ENCODE data around the gene ETS2. TPM values are rescaled to one million over a fixed set of nuclear protein-coding genes. Genes with fewer than 3 reads are reported as not detected.
A peak's percentile ranks its signal among the peaks of the same experiment; 100 is the strongest.
"Not testable (repeated sequence)": the region's sequence is repeated elsewhere in the genome, so short reads cannot be mapped to it uniquely, and the experiment has no call there.

Gene ETS2
- polyA plus RNA-seq, 1 donor, result 140 TPM

GRCh38 chr21:38837806-38838461, 32.2 kb downstream of the ETS2 start:
- H3K4me3 ChIP-seq (ENCODE audit: low read length), result no peak overlapping the region
- no CpG with 5 or more reads among the region's 5 CpGs for WGBS (ENCODE audit: insufficient coverage, low lambda C conversion rate)
- peaks cover 4% of the 10 kb centered on the region for H3K4me1 ChIP-seq (ENCODE audit: control insufficient read depth, insufficient read depth, low read length)
- no peaks in the 10 kb centered on the region for H3K36me3 ChIP-seq (ENCODE audit: control insufficient read depth, insufficient read depth, low read length)
- no peaks in the 10 kb centered on the region for H3K9me3 ChIP-seq (ENCODE audit: control insufficient read depth, low read depth, low read length)
- no peaks in the 10 kb centered on the region for H3K27me3 ChIP-seq (ENCODE audit: control insufficient read depth, insufficient read depth, low read length)
- no peak for DNase-seq
- no peak overlapping the region for H3K27ac ChIP-seq (ENCODE audit: low read length)

- Histone ChIP-seq H3K9me3 (ENCODE audit: control insufficient read depth, low read depth, low read length) (no peaks in the 10 kb centered on the region), H3K27me3 (ENCODE audit: control insufficient read depth, insufficient read depth, low read length) (no peaks in the 10 kb centered on the region), H3K4me1 (ENCODE audit: control insufficient read depth, insufficient read depth, low read length) (peaks cover 4% of the 10 kb centered on the region), H3K27ac (ENCODE audit: low read length) (peak overlapping the region; percentile 54), H3K36me3 (ENCODE audit: control insufficient read depth, insufficient read depth, low read length) (no peaks in the 10 kb centered on the region), H3K4me3 (ENCODE audit: low read length) (no peak overlapping the region)
- 100% methylated on average over 1 of the region's 12 CpGs for WGBS (ENCODE audit: insufficient coverage, low lambda C conversion rate)
- no peak for DNase-seq
Measured at GRCh38 chr21:38838598-38839327, 33.0 kb downstream of the ETS2 start.

DNA sequence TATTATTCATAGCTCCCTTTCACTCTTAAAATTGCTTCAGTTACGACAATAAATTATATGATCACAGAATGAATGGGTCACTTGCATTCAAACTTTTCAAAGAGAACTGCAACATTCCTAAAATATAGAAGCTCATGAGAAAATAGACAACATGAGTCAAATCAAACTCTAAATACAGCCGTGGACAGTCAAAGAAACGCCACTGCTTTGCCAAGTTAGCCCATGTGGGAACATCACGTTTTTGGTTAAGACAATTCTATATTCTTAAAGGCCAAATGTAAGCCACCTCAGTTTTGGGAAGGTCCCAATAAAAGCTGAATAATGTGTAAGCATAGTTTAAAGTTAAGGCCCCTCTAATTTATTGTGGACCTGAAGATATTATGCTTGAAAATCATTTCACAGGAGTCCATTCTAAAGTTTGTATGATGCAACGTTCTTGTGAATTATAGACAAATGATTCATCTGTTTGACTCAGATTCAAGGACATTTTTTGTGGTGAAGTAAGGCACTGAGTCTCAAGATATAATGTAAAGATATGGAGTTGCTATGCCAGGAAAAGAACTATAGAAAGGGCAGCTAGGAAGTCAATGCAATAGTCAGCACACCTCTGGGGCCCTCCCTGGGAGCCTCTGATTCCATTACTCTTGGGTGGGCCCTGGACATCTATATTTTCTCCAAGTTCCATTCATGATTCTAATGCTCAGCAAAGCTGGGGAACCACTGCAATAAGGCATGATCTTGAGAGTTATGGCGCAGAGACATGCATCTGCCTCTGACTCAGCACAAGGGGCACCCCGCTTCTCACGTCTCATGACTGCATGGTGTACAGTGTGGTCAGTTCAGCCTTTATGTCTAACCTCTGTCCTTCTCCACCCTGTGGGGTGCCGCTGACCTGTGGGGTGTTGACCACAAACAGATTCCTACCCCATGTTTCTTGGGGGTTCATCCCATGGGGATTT, 33.9 kb downstream of the ETS2 start:
- H3K4me1 ChIP-seq (ENCODE audit: control insufficient read depth, insufficient read depth, low read length), result peaks cover 4% of the 10 kb centered on the region
- WGBS (ENCODE audit: insufficient coverage, low lambda C conversion rate), result 83% methylated on average over 1 of the region's 9 CpGs
- H3K36me3 ChIP-seq (ENCODE audit: control insufficient read depth, insufficient read depth, low read length), result no peaks in the 10 kb centered on the region
- DNase-seq, result peak in 1 of 2 donors; percentile 33
- no peaks in the 10 kb centered on the region for H3K27me3 ChIP-seq (ENCODE audit: control insufficient read depth, insufficient read depth, low read length)
- peak overlapping the region; percentile 54 for H3K27ac ChIP-seq (ENCODE audit: low read length)
- H3K4me3 ChIP-seq (ENCODE audit: low read length), result no peak overlapping the region
- H3K9me3 ChIP-seq (ENCODE audit: control insufficient read depth, low read depth, low read length), result no peaks in the 10 kb centered on the region

DNA sequence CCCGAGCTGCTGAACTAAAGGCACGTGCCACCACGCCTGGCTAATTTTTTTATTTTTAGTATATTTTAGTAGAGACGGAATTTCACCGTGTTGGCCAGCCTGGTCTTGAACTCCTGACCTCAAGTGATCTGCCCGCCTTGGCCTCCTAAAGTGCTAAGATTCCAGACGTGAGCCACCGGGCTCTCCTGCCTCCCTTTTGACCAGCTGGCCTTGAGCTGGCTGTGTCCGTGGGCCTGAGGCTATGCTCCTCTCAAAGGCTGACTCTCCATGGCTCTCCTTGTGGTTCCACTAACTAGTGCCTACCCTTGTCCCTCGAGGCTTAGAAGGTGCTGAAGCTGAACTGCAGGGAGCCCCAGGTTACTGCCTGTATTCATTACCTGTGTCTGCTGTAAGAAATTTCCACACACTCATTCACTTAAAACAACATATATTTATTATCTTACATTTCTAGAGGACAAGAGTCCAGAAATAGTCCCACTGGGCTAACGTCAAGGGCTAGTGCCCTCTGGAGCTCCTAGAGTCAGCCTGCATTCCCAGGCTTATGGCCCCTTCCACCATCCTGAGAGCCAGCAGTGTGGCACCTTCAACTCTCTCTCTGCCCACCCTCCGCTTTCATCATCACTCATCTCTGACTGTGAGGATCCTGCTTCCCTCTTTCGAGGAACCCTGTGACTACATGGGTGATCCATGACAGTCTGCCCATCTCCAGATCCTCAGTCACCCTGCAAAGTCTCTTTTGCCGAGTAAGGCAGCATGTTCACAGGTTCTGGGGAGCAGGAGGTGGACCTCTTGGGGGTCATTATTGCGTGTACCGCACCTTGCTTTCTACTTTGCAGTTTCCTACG, 34.9 kb downstream of the ETS2 start:
- H3K36me3 ChIP-seq (ENCODE audit: control insufficient read depth, insufficient read depth, low read length), result no peaks in the 10 kb centered on the region
- H3K27ac ChIP-seq (ENCODE audit: low read length), result no peak overlapping the region
- no peaks in the 10 kb centered on the region for H3K9me3 ChIP-seq (ENCODE audit: control insufficient read depth, low read depth, low read length)
- no peak for DNase-seq
- H3K4me3 ChIP-seq (ENCODE audit: low read length), result no peak overlapping the region
- no peaks in the 10 kb centered on the region for H3K27me3 ChIP-seq (ENCODE audit: control insufficient read depth, insufficient read depth, low read length)
- peaks cover 4% of the 10 kb centered on the region for H3K4me1 ChIP-seq (ENCODE audit: control insufficient read depth, insufficient read depth, low read length)
- 90% methylated on average over 2 of the region's 17 CpGs for WGBS (ENCODE audit: insufficient coverage, low lambda C conversion rate)

GRCh38 chr21:38841472-38841871, 35.7 kb downstream of the ETS2 start:
- WGBS (ENCODE audit: insufficient coverage, low lambda C conversion rate), result no CpG with 5 or more reads among the region's 2 CpGs
- no peak for DNase-seq
- H3K36me3 ChIP-seq (ENCODE audit: control insufficient read depth, insufficient read depth, low read length), result no peaks in the 10 kb centered on the region

GRCh38 chr21:38842079-38842478, 36.4 kb downstream of the ETS2 start:
- Histone ChIP-seq H3K36me3 (ENCODE audit: control insufficient read depth, insufficient read depth, low read length) (no peaks in the 10 kb centered on the region), H3K27ac (ENCODE audit: low read length) (no peak overlapping the region), H3K9me3 (ENCODE audit: control insufficient read depth, low read depth, low read length) (no peaks in the 10 kb centered on the region), H3K27me3 (ENCODE audit: control insufficient read depth, insufficient read depth, low read length) (no peaks in the 10 kb centered on the region), H3K4me1 (ENCODE audit: control insufficient read depth, insufficient read depth, low read length) (peaks cover 4% of the 10 kb centered on the region), H3K4me3 (ENCODE audit: low read length) (no peak overlapping the region)
- no peak for DNase-seq
- WGBS (ENCODE audit: insufficient coverage, low lambda C conversion rate), result no CpG with 5 or more reads among the region's 4 CpGs

More at GRCh38 chr21:38841472-38841871, 35.7 kb downstream of the ETS2 start:
- Histone ChIP-seq H3K4me3 (ENCODE audit: low read length) (no peak overlapping the region), H3K4me1 (ENCODE audit: control insufficient read depth, insufficient read depth, low read length) (peaks cover 4% of the 10 kb centered on the region), H3K27ac (ENCODE audit: low read length) (no peak overlapping the region), H3K27me3 (ENCODE audit: control insufficient read depth, insufficient read depth, low read length) (no peaks in the 10 kb centered on the region), H3K9me3 (ENCODE audit: control insufficient read depth, low read depth, low read length) (no peaks in the 10 kb centered on the region)

- no peaks in the 10 kb centered on the region for H3K27me3 ChIP-seq (ENCODE audit: control insufficient read depth, insufficient read depth, low read length)
- H3K27ac ChIP-seq (ENCODE audit: low read length), result no peak overlapping the region
- no peak for DNase-seq
- H3K4me1 ChIP-seq (ENCODE audit: control insufficient read depth, insufficient read depth, low read length), result peaks cover 4% of the 10 kb centered on the region
- no peaks in the 10 kb centered on the region for H3K9me3 ChIP-seq (ENCODE audit: control insufficient read depth, low read depth, low read length)
- WGBS (ENCODE audit: insufficient coverage, low lambda C conversion rate), result 100% methylated on average over 1 of the region's 5 CpGs
- H3K36me3 ChIP-seq (ENCODE audit: control insufficient read depth, insufficient read depth, low read length), result no peaks in the 10 kb centered on the region
- no peak overlapping the region for H3K4me3 ChIP-seq (ENCODE audit: low read length)
Measured at GRCh38 chr21:38843379-38843778, 37.6 kb downstream of the ETS2 start.

DNA sequence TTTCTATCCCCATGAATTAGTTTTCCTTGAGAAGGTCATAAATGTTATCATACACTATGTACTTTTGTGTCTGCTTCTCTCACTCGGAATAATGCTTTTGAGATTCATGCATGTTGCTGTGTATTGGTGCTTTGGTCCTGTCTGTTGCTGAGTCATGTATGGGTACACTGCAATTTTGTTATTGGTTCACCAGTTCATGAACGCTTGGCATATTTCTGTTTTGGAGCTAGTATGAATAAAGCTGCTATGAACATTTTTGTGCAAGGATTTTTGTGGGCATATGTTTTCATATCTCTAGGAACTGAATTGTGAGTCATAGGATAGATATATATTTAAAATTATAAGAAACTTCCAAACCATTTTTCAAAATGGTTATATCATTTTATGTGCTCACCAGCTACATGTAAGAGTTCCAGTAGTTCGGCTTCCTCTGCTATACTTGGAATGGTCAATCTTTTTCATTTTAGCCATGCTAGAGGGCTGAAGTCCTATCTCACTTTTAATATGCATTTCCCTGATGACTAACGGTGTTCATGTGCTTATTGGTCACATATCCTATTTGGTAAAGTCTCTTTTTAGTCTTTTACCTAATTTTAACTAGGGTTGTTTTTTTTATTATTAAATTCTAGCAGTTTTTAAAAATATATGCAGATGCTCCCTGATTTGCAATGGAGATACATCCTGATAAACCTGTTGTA, 38.2 kb downstream of the ETS2 start:
- Histone ChIP-seq H3K36me3 (ENCODE audit: control insufficient read depth, insufficient read depth, low read length) (no peaks in the 10 kb centered on the region), H3K27me3 (ENCODE audit: control insufficient read depth, insufficient read depth, low read length) (no peaks in the 10 kb centered on the region), H3K9me3 (ENCODE audit: control insufficient read depth, low read depth, low read length) (no peaks in the 10 kb centered on the region), H3K4me3 (ENCODE audit: low read length) (no peak overlapping the region), H3K27ac (ENCODE audit: low read length) (no peak overlapping the region), H3K4me1 (ENCODE audit: control insufficient read depth, insufficient read depth, low read length) (peaks cover 4% of the 10 kb centered on the region)
- 83% methylated on average over 1 of the region's 4 CpGs for WGBS (ENCODE audit: insufficient coverage, low lambda C conversion rate)
- no peak for DNase-seq

DNA sequence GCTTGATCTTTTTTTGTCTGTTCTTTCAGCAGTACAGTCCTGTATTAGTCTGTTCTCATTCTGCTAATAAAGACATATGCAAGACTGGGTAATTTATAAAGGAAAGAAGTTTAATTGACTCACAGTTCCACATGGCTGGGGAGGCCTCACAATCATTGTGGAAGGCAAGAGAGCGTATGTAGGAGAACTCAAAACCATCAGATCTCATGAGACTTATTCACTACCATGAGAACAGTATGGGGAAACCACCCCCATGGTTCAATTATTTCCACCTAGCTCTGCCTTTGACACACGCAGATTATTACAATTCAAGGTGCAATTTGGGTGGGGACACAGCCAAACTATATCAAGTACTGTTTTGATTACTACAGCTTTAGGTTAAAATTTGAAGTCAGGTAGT, 39.6 kb downstream of the ETS2 start:
- not testable (repeated sequence) for DNase-seq; H3K4me3 ChIP-seq (ENCODE audit: low read length); H3K36me3 ChIP-seq (ENCODE audit: control insufficient read depth, insufficient read depth, low read length); H3K27me3 ChIP-seq (ENCODE audit: control insufficient read depth, insufficient read depth, low read length); H3K27ac ChIP-seq (ENCODE audit: low read length); H3K4me1 ChIP-seq (ENCODE audit: control insufficient read depth, insufficient read depth, low read length); H3K9me3 ChIP-seq (ENCODE audit: control insufficient read depth, low read depth, low read length)
- WGBS (ENCODE audit: insufficient coverage, low lambda C conversion rate), result 100% methylated on average over 1 of the region's 2 CpGs

Data from large intestine (tissue), 3 donors.